HG03066 (cell line): ENCODE measurements around the gene IFITM1.
"Not testable (repeated sequence)": the region's sequence is repeated elsewhere in the genome, so short reads cannot be mapped to it uniquely, and the experiment has no call there.

Source experiments
- ATAC-seq: cut with Tn5 transposase; IDR thresholded peaks from one replicate; pipeline ENCODE4 v1.9.1; 2021; ENCODE audit warnings: low read depth; ENCODE audit not compliant: unreplicated experiment

The IFITM1 gene

DNA sequence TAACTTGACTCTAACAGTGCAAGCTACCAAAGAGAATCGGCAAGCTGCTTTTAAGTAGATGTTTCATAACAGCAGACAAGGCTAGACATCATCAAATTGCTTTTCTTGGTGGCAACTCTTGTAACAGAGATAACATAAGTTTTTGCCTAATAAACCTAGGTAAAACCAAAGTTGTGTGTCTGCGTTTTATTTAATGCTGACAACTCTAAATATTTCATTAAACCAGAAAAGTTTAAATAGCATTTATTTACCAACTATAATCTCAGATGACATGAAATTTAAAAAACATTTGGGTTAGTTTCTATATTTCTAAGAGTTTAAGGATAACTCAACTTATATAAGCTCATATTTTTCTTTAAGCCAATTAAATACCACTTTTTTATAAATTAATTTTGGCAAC, 26.1 kb downstream of the IFITM1 start:
- no peak for ATAC-seq

- no peak for ATAC-seq
Measured at GRCh38 chr11:340539-341512, 27.0 kb downstream of the IFITM1 start.

GRCh38 chr11:342328-342727, 28.5 kb downstream of the IFITM1 start:
- no peak for ATAC-seq

DNA sequence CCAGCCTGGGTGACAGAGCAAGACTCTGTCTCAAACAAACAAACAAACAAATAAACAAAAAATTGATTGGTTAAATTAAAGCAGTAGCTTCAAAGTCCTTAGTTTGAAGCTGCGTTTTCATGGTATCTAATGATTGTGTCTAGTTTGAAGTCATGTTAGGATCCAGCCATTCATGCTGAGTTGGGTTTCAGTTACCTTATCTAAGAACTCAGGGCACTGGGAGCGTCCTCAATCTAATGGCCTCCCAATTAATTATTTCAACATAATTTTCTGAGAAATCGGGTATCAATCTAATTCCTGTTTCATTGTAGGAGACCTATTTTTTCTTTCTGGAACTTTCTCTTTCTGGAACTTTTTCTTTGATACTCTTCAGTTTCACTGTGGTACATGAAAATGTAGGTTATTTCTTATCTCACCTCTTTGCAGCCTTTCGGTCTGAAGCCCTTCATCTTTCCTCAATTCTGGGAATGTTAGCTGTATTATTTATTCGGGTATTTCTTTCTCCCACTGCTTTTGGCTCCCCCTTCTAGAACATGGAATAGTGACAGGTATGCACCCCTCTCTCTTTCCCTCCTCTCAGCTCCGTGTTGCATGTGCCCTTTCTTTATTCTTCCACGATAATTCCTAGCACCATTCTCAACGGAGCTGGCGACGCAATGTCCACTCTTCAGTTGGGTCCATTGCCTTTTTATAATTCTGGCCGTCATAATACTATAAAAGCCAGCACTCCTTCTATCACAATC, 31.2 kb downstream of the IFITM1 start:
- no peak for ATAC-seq

DNA sequence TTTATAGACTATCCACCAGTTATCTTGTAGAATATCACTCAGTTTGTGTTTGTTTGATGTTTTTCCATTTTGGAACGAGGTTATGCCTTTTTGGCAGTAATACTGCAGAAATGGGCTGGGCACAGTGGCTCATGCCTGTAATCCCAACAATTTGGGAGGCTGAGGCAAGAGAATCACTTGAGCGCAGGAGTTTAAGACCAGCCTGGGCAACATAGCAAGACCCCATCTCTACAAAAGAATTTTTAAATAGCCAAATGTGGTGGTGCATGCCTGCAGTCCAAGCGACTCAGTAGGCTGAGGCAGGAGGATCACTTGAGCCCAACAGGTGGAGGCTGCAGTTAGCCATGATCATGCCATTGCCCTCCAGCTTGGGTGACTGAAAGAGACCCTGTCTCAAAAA, 32.7 kb downstream of the IFITM1 start:
- no peak for ATAC-seq

- not testable (repeated sequence) for ATAC-seq
Measured at GRCh38 chr11:349270-349954, 35.6 kb downstream of the IFITM1 start.

- ATAC-seq: not testable (repeated sequence)
Measured at GRCh38 chr11:350033-350722, 36.3 kb downstream of the IFITM1 start.

DNA sequence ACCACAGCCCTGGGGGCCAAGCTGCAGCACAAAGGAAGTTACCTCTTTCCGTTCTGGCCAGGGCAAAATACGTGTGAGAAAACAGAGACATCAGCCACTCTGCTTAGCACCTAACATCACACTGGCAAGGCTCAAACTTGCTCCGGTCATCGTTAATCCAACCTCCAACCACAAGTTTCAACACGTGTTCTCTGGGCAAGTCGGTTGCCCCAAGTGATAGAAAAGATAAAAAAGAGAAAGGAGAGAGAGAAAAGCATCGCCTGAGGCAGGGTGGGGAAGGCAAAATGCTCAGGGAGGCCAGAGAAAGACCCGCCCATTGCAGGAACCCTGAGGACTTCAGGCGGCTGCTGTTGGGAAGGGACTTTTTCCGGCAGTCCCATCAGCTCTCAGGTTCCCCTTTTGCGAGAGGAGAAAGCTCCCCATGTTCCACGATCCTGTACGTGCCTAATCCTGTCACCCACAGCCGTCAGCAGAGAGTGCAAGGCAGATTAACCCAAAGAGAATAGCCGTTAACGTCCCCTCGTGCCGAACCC, 36.9 kb downstream of the IFITM1 start:
- peak; percentile 58 for ATAC-seq

DNA sequence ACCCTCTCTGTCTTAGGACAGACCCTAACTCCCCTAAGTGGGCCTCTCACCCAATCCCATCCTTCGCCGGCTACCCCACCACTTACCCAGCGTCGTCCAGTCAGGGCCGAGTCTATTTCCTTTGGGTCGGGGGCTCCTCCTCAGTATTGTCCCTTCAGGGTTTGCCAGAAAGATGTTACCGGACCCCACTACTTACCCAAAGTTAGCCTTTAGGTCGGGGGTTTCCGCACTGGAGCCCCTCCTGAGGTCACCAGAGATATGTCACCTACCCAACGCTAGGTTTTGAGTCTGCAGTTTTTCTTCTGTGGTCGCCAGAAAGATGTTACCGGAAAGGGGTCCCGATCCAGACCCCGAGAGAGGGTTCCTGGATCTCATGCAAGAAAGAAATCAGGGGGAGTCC, 37.6 kb downstream of the IFITM1 start:
- ATAC-seq: no peak

DNA sequence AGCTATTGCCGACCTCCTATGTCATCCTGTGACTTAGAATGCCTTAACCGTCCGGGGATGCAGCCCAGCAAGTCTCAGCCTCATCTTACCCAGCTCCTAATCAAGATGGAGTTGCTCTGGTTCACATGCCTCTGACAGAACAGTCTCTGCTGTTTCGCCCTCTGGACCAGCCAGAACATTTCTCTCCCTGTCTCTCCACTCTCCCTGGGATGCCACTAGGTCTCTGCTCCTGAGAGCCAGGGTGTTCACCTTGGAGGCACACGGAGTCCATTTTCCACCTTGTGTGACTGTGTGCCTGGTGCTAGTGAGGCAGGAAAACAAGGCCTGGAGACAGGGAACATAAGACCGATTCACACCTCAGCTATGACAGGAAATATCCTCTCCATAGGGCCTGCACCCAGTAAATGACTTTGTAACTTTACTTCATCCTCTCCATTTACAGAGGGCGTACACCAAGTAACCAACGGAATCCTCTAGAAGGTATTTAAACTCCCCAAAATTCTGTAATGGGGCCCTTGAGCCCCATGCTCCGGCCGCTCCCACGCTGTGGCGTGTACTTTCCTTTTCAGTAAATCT, 38.7 kb downstream of the IFITM1 start:
- ATAC-seq: no peak

- no peak for ATAC-seq
Measured at GRCh38 chr11:353179-353873, 39.5 kb downstream of the IFITM1 start.

- ATAC-seq: no peak
Measured at GRCh38 chr11:355581-356458, 42.0 kb downstream of the IFITM1 start.

DNA sequence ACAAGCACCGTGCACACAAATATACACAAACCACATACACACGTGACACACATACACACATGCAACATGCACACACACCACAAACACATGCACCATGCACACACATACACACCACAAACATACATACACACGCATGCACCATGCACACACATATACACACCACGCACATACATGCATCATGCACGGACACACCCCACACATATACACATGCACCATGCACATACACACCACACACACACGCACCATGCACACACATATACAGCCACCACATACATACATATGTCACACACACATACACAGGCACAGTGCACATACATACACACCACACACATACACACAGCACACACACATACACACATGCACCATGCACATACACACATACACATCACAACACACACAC, 42.8 kb downstream of the IFITM1 start:
- ATAC-seq: no peak

DNA sequence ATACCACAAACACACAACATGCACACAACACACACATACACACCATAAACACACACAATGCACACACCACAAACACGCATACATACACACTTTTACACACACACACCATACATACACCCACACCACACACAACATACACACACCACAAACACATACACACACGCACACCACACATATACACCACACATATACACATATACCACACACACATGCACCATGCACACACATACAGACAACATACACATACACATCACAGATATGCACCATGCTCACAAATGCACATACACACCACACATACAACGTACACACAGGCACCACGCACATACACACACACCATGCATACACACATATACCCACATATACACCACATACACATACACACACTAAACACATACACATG, 43.7 kb downstream of the IFITM1 start:
- ATAC-seq: no peak

DNA sequence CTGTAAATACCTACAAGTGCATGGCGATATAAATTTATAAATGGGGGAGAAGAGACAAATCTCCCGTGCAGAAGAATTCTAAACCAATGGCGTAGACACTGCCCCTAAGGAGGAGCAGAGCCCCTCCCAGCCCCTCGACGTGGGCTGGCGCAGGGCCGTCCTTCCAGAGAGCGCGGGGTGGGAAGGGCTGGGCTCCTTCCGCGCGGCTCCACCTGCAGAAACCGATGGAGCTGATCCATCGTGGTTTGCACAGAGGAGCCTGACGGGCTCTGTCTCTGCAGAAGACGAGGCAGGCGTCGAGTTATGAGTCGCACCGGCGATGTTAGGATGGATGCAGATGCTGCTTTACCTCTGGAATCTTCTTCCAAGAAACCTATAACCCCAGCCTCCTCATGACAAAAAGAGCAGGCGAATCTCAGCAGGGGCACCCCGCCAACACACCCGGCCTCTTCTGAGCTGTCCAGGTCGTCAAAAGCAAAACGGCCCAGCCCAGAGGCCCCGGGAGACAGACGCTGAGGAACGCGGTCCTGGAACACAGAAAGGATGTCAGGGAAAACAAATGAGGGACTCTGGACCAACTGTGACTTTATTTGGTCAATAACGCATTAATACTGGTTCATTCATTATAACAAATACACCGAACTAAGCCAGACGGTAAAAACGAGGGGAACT, 44.4 kb downstream of the IFITM1 start:
- no peak for ATAC-seq

GRCh38 chr11:359181-359714, 45.4 kb downstream of the IFITM1 start:
- ATAC-seq: no peak
